ENCODE results near the gene GALNT9. TPM values are rescaled to one million over a fixed set of nuclear protein-coding genes. Genes with fewer than 3 reads are reported as not detected.

GALNT9 gene

DNA sequence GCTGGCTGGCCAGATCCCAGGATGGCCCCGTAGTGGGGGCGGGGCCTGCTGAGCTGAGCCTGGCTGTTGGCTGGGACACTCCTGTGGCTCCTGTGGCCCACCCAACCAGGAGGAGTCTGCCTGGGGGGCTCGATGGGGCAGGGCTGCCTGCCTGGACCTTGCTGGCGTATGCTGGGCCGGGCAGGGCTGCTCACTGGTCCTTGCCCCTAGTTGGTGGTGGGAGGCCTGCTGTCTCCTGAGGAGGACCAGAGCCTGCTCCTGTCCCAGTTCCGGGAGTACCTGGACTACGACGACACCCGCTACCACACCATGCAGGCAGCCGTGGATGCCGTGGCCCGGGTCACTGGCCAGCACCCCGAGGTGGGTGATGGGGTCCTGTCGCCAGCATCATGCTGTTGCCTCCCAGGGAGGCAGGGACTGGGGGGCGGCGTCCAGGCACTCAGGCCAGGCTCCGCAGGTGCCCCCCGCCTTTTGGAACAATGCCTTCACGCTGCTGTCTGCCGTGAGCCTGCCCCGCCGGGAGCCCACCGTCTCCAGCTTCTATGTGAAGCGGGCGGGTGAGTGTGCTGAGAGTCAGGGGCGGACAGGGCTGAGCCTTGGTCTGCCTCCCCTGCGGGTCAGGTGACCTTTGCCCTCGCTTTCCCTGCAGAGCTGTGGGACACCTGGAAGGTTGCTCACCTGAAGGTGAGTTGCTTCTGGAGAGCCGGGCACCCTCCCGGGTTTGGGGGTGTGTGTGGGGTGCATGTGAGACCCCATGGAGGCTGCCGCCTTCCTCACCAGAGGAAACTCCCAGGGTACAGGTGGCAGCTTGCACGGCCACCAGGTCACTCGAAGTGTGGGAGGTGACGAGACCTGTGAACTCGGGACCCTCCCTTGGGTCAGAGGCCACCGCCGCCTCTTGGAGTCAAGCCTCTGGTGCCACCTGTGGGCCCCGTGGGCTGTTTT is 181.7 kb downstream of the GALNT9 start:
- Histone ChIP-seq H3K27me3 (ENCODE audit: control insufficient read depth in 3 of 3, insufficient read depth in 3 of 3, low read depth in 1 of 3, low read length in 3 of 3) (no peaks in the 10 kb centered on the region), H3K14ac (ENCODE audit: low read length) (no peak overlapping the region), H2BK15ac (ENCODE audit: low read length) (no peak overlapping the region), H4K8ac (ENCODE audit: low read depth, low read length) (no peak overlapping the region), H2BK12ac (ENCODE audit: low read length) (no peak overlapping the region), H2AK5ac (ENCODE audit: low read depth, low read length) (no peak overlapping the region), H2AFZ (ENCODE audit: low read length) (no peak overlapping the region), H3K9me3 (replicated peaks in 1 of 2; ENCODE audit: control insufficient read depth in 2 of 2, insufficient read depth in 1 of 2, low read depth in 1 of 2, low read length in 2 of 2) (peaks cover 0 to 3% of the 10 kb centered on the region in 2 donors), H3K9ac (ENCODE audit: low read depth, low read length, poor library complexity) (no peak overlapping the region), H3K27ac (replicated peaks; ENCODE audit: low read length) (no peak overlapping the region), H3K36me3 (replicated peaks in 1 of 2; ENCODE audit: control insufficient read depth in 2 of 2, insufficient read depth in 2 of 2, low read length in 2 of 2) (peaks cover 14 to 47% of the 10 kb centered on the region in 2 donors), H2BK120ac (ENCODE audit: low read depth, low read length) (no peak overlapping the region), H3K4me3 (ENCODE audit: low read length in 2 of 2) (no peak overlapping the region), H3K18ac (ENCODE audit: low read length) (no peak overlapping the region), H2BK5ac (ENCODE audit: low read length) (no peak overlapping the region), H3K79me1 (ENCODE audit: low read depth, low read length) (peaks cover 27% of the 10 kb centered on the region), H3K4me1 (ENCODE audit: control insufficient read depth in 2 of 2, insufficient read depth in 1 of 2, low read depth in 1 of 2, low read length in 2 of 2) (peaks cover 9 to 13% of the 10 kb centered on the region in 2 donors), H3K4ac (ENCODE audit: low read length) (no peak overlapping the region), H4K91ac (ENCODE audit: low read depth, low read length, poor library complexity) (no peak overlapping the region), H3K23ac (ENCODE audit: low read depth, low read length, poor library complexity) (no peak overlapping the region), H3K4me2 (ENCODE audit: insufficient read depth, low read length, poor library complexity, severe bottlenecking) (no peak overlapping the region)
- no peak for DNase-seq (ENCODE audit: low spot score)
- WGBS, 2 donors (ENCODE audit: extremely low coverage in 2 of 2, insufficient read length in 2 of 2, insufficient replicate concordance in 1 of 2) = no CpG with 5 or more reads among the region's 38 CpGs

DNA sequence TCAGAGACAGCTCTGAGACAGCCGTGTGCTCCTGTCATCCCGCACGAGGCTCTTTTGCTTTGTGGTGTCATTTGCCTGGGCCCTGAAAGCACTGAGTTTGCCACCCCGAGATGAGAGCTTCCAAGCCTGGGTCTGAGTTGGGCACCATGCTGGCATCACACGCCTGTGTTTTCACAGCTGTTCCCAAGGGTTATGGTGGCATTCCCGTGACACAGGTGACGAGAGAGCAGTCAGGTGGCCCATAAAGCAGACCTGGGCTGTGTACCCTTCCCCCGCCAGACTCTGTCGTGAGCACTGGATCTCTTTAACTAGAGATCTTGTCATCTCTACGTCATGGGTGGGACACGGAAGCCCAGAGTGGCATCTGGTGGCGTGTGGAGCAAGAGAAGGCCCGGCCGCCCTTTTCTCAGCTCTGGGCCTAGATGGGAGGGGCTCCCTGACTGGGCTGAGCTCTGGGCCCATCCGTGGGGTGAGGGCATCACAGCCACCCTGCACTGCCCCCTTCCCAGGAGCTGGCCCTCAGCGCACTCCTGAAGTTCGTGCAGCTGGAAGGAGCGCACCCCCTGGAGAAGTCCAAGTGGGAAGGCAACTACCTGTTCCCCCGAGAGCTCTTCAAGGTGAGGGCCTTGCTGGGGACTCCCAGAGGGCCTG is 182.5 kb downstream of the GALNT9 start:
- Histone ChIP-seq H3K4me2 (ENCODE audit: insufficient read depth, low read length, poor library complexity, severe bottlenecking) (no peak overlapping the region), H4K91ac (ENCODE audit: low read depth, low read length, poor library complexity) (no peak overlapping the region), H2AFZ (ENCODE audit: low read length) (no peak overlapping the region), H2BK15ac (ENCODE audit: low read length) (no peak overlapping the region), H3K9ac (ENCODE audit: low read depth, low read length, poor library complexity) (no peak overlapping the region), H4K8ac (ENCODE audit: low read depth, low read length) (no peak overlapping the region), H3K79me1 (ENCODE audit: low read depth, low read length) (peaks cover 33% of the 10 kb centered on the region), H2AK5ac (ENCODE audit: low read depth, low read length) (no peak overlapping the region), H3K9me3 (replicated peaks in 1 of 2; ENCODE audit: control insufficient read depth in 2 of 2, insufficient read depth in 1 of 2, low read depth in 1 of 2, low read length in 2 of 2) (peaks cover 0 to 3% of the 10 kb centered on the region in 2 donors), H3K4me3 (ENCODE audit: low read length in 2 of 2) (no peak overlapping the region), H3K4ac (ENCODE audit: low read length) (no peak overlapping the region), H3K27me3 (ENCODE audit: control insufficient read depth in 3 of 3, insufficient read depth in 3 of 3, low read depth in 1 of 3, low read length in 3 of 3) (no peaks in the 10 kb centered on the region), H3K27ac (replicated peaks; ENCODE audit: low read length) (no peak overlapping the region), H2BK5ac (ENCODE audit: low read length) (no peak overlapping the region), H2BK12ac (ENCODE audit: low read length) (no peak overlapping the region), H2BK120ac (ENCODE audit: low read depth, low read length) (no peak overlapping the region), H3K18ac (ENCODE audit: low read length) (no peak overlapping the region), H3K14ac (ENCODE audit: low read length) (no peak overlapping the region), H3K36me3 (replicated peaks in 1 of 2; ENCODE audit: control insufficient read depth in 2 of 2, insufficient read depth in 2 of 2, low read length in 2 of 2) (peaks cover 14 to 55% of the 10 kb centered on the region in 2 donors), H3K4me1 (ENCODE audit: control insufficient read depth in 2 of 2, insufficient read depth in 1 of 2, low read depth in 1 of 2, low read length in 2 of 2) (peaks cover 9 to 16% of the 10 kb centered on the region in 2 donors), H3K23ac (ENCODE audit: low read depth, low read length, poor library complexity) (no peak overlapping the region)
- DNase-seq (ENCODE audit: low spot score) = no peak
- WGBS, 2 donors (ENCODE audit: extremely low coverage in 2 of 2, insufficient read length in 2 of 2, insufficient replicate concordance in 1 of 2) = no CpG with 5 or more reads among the region's 19 CpGs

Small RNA genes within 50 kb of the gene (small RNA-seq; reads per million reads assigned to genes)
- gene AC138466.3 (ENCODE audit: insufficient read depth) = not detected
